HCT116 (cell line): Measurements from ENCODE around the gene GALR2. TPM values are rescaled to one million over a fixed set of nuclear protein-coding genes. Genes with fewer than 3 reads are reported as not detected.

Experiments
- ATAC-seq: fragments of 200-7000 bp; cut with Tn5 transposase; 2 replicates; pipeline ENCODE4 v1.9.1; 2020; ENCODE audit warnings: mild to moderate bottlenecking, moderate library complexity
- BruUV-seq: library from RNA; stranded (reverse); fragments of 400-500 nt; replicated peaks from 2 replicates; lab custom pipeline; 2021; lab: Mats Ljungman, UMichigan
- CTCF ChIA-PET: fragments of 300-600 bp; sonication (Branson Sonifier 250); formaldehyde crosslinking; loops from one replicate; lab custom pipeline; 2021; ENCODE audit warnings: antibody characterized with exemption; lab: Charles Lee
- POLR2A ChIA-PET: fragments of 300-600, 350-600 bp; sonication (Branson Sonifier 250); formaldehyde crosslinking; loops from one replicate; lab custom pipeline; 2021; ENCODE audit warnings: antibody characterized with exemption; lab: Charles Lee
- RAD21 ChIA-PET, 2 experiments: fragments of 300-600 bp; sonication (Branson Sonifier 250); formaldehyde crosslinking; loops; one replicate each; lab custom pipeline; 2023; ENCODE audit warnings: low total read pairs in 2 of 2; ENCODE audit not compliant: uncharacterized antibody in 2 of 2, unreplicated experiment in 2 of 2, low non-redundant PET in 1 of 2; lab: Charles Lee
- DNase-seq: peaks from one replicate; pipeline ENCODE4 v3.0.0-alpha.2; 2010; ENCODE audit warnings: low read depth, low spot score
- H2AFZ ChIP-seq: fragments of 200-600 bp; shearing (Covaris generic), sonication (generic); 2 replicates; pipeline ENCODE4 v1.6.1; 2017; ENCODE audit warnings: low read depth, mixed run types, mixed read lengths, antibody characterized with exemption, low read length; ENCODE audit not compliant: poor library complexity, severe bottlenecking
- H3K27ac ChIP-seq: 2 replicates; pipeline ENCODE4 v1.5.1; 2012; ENCODE audit warnings: low read depth, low read length
- H3K27me3 ChIP-seq: fragments of 200-600 bp; sonication (generic); 2 replicates; pipeline ENCODE4 v1.6.1; 2016; ENCODE audit warnings: mixed run types, low read length, mixed read lengths; ENCODE audit not compliant: insufficient read depth
- H3K36me3 ChIP-seq, 2 experiments: fragments of 200-500 bp in 1 of 2; fragments of 200-600 bp in 1 of 2; sonication (Bioruptor generic) in 1 of 2; sonication (generic) in 1 of 2; 2 replicates each; pipeline versions ENCODE4 v1.5.1 to v1.6.1; 2014 to 2016; ENCODE audit warnings: low read length in 2 of 2, inconsistent platforms in 1 of 2, mixed read lengths in 1 of 2, mixed run types in 1 of 2; ENCODE audit not compliant: insufficient read depth in 2 of 2, control insufficient read depth in 1 of 2
- H3K4me1 ChIP-seq, 2 experiments: fragments of 200-600 bp in 1 of 2; sonication (generic) in 1 of 2; 2 replicates each; pipeline versions ENCODE4 v1.5.1 to v1.6.1; 2012 to 2017; ENCODE audit warnings: low read length in 2 of 2, inconsistent platforms in 1 of 2, mild to moderate bottlenecking in 1 of 2, mixed read lengths in 1 of 2, mixed run types in 1 of 2, moderate library complexity in 1 of 2; ENCODE audit not compliant: insufficient read depth in 2 of 2, control insufficient read depth in 1 of 2
- H3K4me2 ChIP-seq: fragments of 200-600 bp; sonication (generic); 2 replicates; pipeline ENCODE4 v1.6.1; 2017; ENCODE audit warnings: mixed run types, low read length, mixed read lengths
- H3K4me3 ChIP-seq, 2 experiments: fragments of 200-600 bp in 1 of 2; sonication (generic) in 1 of 2; replicated peaks in 1 of 2; 2 replicates each; pipeline ENCODE4 v1.5.1; 2011 to 2016; ENCODE audit warnings: low read length in 2 of 2, control low read depth in 1 of 2, low read depth in 1 of 2, mild to moderate bottlenecking in 1 of 2, mixed read lengths in 1 of 2, mixed run types in 1 of 2
- H3K79me2 ChIP-seq: fragments of 200-600 bp; sonication (generic); 2 replicates; pipeline ENCODE4 v1.6.1; 2017; ENCODE audit warnings: mild to moderate bottlenecking, mixed run types, low read length, moderate library complexity, mixed read lengths; ENCODE audit not compliant: insufficient read depth
- H3K9ac ChIP-seq: fragments of 200-600 bp; sonication (generic); 2 replicates; pipeline ENCODE4 v1.6.1; 2016; ENCODE audit warnings: low read length, mixed read lengths
- H3K9me2 ChIP-seq: fragments of 200-600 bp; sonication (generic), shearing (Covaris generic); 2 replicates; pipeline ENCODE4 v1.6.1; 2017; ENCODE audit warnings: mixed run types, mild to moderate bottlenecking, moderate library complexity; ENCODE audit not compliant: insufficient read depth
- H3K9me3 ChIP-seq, 2 experiments: fragments of 200-500 bp in 1 of 2; fragments of 200-600 bp in 1 of 2; sonication (Bioruptor generic) in 1 of 2; sonication (generic) in 1 of 2; 2 replicates each; pipeline ENCODE4 v1.6.1; 2014 to 2017; ENCODE audit warnings: low read length in 2 of 2, mixed read lengths in 2 of 2, inconsistent platforms in 1 of 2, low read depth in 1 of 2, mild to moderate bottlenecking in 1 of 2, mixed run types in 1 of 2, moderate library complexity in 1 of 2; ENCODE audit not compliant: control insufficient read depth in 1 of 2, insufficient read depth in 1 of 2
- H4K20me1 ChIP-seq: fragments of 200-600 bp; sonication (generic), shearing (Covaris generic); 2 replicates; pipeline ENCODE4 v1.6.1; 2017; ENCODE audit warnings: mixed run types, mild to moderate bottlenecking, moderate library complexity; ENCODE audit not compliant: insufficient read depth
- EGR1 ChIP-seq: IDR thresholded peaks from 2 replicates; pipeline ENCODE4 v1.6.1; 2012; ENCODE audit warnings: low read depth
- ELF1 ChIP-seq: IDR thresholded peaks from 2 replicates; pipeline ENCODE4 v1.6.1; 2012; ENCODE audit warnings: low read depth, borderline replicate concordance
- FOSL1 ChIP-seq: IDR thresholded peaks from 2 replicates; pipeline ENCODE4 v1.6.1; 2012; ENCODE audit warnings: low read depth
- POLR2A ChIP-seq: IDR thresholded peaks from 2 replicates; pipeline ENCODE4 v1.7.0; 2011; ENCODE audit warnings: borderline replicate concordance; ENCODE audit not compliant: insufficient read depth, insufficient read length; ENCODE audit errors: extremely low read depth
- POLR2AphosphoS5 ChIP-seq: IDR thresholded peaks from 2 replicates; pipeline ENCODE4 v1.6.1; 2011; ENCODE audit warnings: mild to moderate bottlenecking, low read depth, low read length, moderate library complexity
- RAD21 ChIP-seq: IDR thresholded peaks from 2 replicates; pipeline ENCODE4 v1.6.1; 2012; ENCODE audit warnings: low read depth, mild to moderate bottlenecking
- ZFX ChIP-seq: fragments of 450-650 bp; IDR thresholded peaks from 2 replicates; pipeline ENCODE4 v1.6.1; 2017
- intact Hi-C: fragments of 100-400 bp; cut with micrococcal nuclease; formaldehyde crosslinking; loops from 2 replicates; pipeline ENCODE4 v1.10.0; 2022
- total RNA-seq: library from RNA; stranded (reverse); gene quantifications from one replicate; pipeline ENCODE4 v1.2.1, GENCODE V29; 2021; ENCODE audit not compliant: unreplicated experiment
- TF ChIP-seq, protein P1 (sequence below): IDR thresholded peaks from 2 replicates; pipeline ENCODE4 v1.6.1; 2012
- TF ChIP-seq, protein P2 (sequence below), 3 experiments: fragments of 200-600 bp in 1 of 3; sonication (generic) in 1 of 3; IDR thresholded peaks in 2 of 3; conservative IDR thresholded peaks in 1 of 3; 2 replicates each; pipeline ENCODE4 v1.5.1; 2012 to 2017; ENCODE audit warnings: low read depth in 2 of 3, low read length in 2 of 3, antibody characterized with exemption in 1 of 3, borderline replicate concordance in 1 of 3, control low read depth in 1 of 3, mild to moderate bottlenecking in 1 of 3, mixed read lengths in 1 of 3, mixed run types in 1 of 3, moderate library complexity in 1 of 3; ENCODE audit not compliant: insufficient read depth in 1 of 3

Gene GALR2
- total RNA-seq, 1 experiment from 2014 or later: 0.27 TPM

DNA sequence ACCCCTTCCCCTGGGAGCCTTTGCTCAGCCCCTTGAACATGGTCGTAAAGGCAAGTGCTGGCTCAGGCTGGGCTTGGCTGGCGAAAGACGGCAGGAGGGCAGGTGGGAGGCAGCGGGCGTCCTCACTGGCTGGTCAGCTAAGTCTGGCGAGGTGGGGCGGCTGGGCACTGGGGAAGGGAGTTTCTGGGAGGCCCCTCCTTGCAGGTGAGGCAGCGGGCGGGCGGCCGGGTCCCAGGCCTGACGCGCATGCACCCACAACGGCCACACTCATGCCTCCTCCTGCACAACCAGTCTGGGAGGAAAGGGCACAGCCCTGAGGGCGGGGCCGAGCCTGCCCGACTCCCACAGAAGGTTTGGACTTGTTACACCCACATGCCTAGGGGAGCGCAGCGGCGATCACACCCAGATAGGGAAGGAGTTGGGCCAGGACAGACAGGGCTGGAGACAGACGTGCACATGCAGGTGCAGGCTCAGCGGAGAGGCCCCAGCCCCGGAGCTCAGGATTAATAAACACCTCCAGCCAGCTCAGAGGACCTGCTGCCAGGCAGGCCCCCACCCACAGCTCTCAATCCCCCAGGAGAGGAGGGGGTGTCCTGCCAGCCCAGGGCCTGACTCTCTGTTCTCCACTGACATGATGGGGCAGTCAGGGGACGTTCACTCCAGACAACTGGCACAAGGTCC, 47.3 kb upstream of the GALR2 start, which contains the start of gene EVPL:
TSS of gene EVPL (minus strand) at position 148 of the 681 bp plus-strand sequence. CDS start at position 40, 108 bp downstream.
- Histone ChIP-seq H3K4me1 (peaks cover 47 to 65% of the 10 kb centered on the region in 2 experiments), H3K9ac (peak within 1 kb of the TSS; percentile 76), H3K27me3 (no peaks in the 10 kb centered on the region), H4K20me1 (no peaks in the 10 kb centered on the region), H3K79me2 (peaks cover 36% of the 10 kb centered on the region), H3K4me2 (peak within 1 kb of the TSS; percentile 78), H3K27ac (peak within 1 kb of the TSS; percentile 96), H3K4me3 (peak within 1 kb of the TSS; percentile 69 to 85), H2AFZ (no peak within 1 kb of the TSS), H3K36me3 (peaks cover 9 to 14% of the 10 kb centered on the region in 2 experiments), H3K9me3 (no peaks in the 10 kb centered on the region), H3K9me2 (no peaks in the 10 kb centered on the region)
- ChIA-PET CTCF (interaction anchor here (1.0 to 1.3 kb wide), 2 partner anchors 13 to 252 kb away, joined by 3 to 4 read pairs; no protein-coding TSS in a partner anchor), POLR2A (interaction anchor here (0.7 to 1.2 kb wide), 3 partner anchors 11 to 77 kb away, joined by 3 read pairs; partner anchors contain the start of genes EXOC7 and SRP68), RAD21 (interaction anchor here in 1 of 2 experiments (1.0 kb wide), 1 partner anchor 13 kb away, joined by 3 read pairs; no protein-coding TSS in a partner anchor)
- ATAC-seq: peak; percentile 83
- peak; percentile 95 for TF ChIP-seq POLR2AphosphoS5
- TF ChIP-seq ZFX: peak; percentile 49; the same call in 1 of the 2 replicates
- TF ChIP-seq POLR2A: peak; percentile 73
- TF ChIP-seq, protein P1, sequence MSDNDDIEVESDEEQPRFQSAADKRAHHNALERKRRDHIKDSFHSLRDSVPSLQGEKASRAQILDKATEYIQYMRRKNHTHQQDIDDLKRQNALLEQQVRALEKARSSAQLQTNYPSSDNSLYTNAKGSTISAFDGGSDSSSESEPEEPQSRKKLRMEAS: no peak; the same call in 1 of the 2 replicates
- TSS peak; percentile 95 for BruUV-seq
- intact Hi-C loops: loop anchor here (5.0 kb wide), 3 partner anchors 45 to 250 kb away; partner anchors contain the start of genes EXOC7, GALR2 and SRP68
- DNase-seq: peak; percentile 85

DNA sequence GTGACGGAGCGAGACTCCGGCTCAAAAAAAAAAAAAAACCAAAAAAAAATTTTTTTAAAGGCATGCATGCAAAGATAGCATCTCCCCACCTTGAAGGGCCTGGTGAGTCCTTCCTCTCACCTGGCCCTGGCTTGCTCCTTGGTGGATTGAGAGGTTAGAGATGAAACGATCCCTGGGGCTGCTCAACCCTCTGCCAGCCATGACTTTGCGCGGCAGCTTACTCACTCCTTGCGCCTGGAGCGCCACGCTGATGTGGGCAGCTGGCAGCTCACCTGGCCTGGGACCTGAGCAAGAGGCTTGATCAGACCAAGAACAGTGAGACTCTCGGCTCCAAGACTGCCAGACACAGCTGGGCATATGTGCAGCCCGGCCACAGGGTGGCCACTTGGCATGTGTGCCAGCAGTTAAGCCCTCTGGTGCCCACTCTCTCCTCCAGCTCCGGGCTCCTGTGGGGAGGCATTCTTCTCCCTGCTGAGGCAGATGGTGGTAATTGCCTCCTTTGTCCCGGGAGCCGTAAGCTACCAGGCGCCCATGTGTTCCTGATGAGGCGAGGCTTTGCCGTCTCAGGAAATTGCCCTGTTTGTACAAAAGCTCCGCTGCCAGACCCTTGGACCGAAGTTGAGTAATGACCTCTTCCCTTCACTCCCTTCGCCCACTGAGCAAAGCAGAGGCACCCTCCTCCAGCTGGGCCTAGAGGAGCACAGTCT, 42.4 kb upstream of the GALR2 start:
- ChIA-PET RAD21 (interaction anchor here in 1 of 2 experiments (0.6 kb wide), 1 partner anchor 320 kb away, joined by 7 read pairs; no protein-coding TSS in a partner anchor), CTCF (interaction anchor here (0.5 to 1.2 kb wide), 4 partner anchors 18 to 258 kb away, joined by 3 read pairs; no protein-coding TSS in a partner anchor), POLR2A (no interaction called here)
- BruUV-seq: no TSS peak
- Histone ChIP-seq H3K9me3 (no peaks in the 10 kb centered on the region), H3K9me2 (no peaks in the 10 kb centered on the region), H4K20me1 (no peaks in the 10 kb centered on the region), H3K79me2 (peaks cover 4% of the 10 kb centered on the region; the same call in 1 of the 2 replicates), H3K4me3 (no peak overlapping the region), H3K27me3 (no peaks in the 10 kb centered on the region), H3K36me3 (no peaks in the 10 kb centered on the region), H3K9ac (no peak overlapping the region), H2AFZ (no peak overlapping the region), H3K4me1 (peaks cover 45 to 47% of the 10 kb centered on the region in 2 experiments), H3K4me2 (no peak overlapping the region), H3K27ac (no peak overlapping the region)
- TF ChIP-seq FOSL1 (no peak), ELF1 (no peak), EGR1 (no peak), RAD21 (no peak; the same call in 1 of the 2 replicates)
- TF ChIP-seq, protein P2, sequence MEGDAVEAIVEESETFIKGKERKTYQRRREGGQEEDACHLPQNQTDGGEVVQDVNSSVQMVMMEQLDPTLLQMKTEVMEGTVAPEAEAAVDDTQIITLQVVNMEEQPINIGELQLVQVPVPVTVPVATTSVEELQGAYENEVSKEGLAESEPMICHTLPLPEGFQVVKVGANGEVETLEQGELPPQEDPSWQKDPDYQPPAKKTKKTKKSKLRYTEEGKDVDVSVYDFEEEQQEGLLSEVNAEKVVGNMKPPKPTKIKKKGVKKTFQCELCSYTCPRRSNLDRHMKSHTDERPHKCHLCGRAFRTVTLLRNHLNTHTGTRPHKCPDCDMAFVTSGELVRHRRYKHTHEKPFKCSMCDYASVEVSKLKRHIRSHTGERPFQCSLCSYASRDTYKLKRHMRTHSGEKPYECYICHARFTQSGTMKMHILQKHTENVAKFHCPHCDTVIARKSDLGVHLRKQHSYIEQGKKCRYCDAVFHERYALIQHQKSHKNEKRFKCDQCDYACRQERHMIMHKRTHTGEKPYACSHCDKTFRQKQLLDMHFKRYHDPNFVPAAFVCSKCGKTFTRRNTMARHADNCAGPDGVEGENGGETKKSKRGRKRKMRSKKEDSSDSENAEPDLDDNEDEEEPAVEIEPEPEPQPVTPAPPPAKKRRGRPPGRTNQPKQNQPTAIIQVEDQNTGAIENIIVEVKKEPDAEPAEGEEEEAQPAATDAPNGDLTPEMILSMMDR (IDR thresholded peaks at IDR 0.05 in 2 of 3, conservative IDR thresholded peaks at IDR 0.05 in 1 of 3; ENCODE audit: borderline replicate concordance in 1 of 3, insufficient read depth in 1 of 3, low read depth in 2 of 3, low read length in 2 of 3): peak in 2 of 3 experiments; percentile 35 to 38; a peak in 4 of 6 replicates
- ATAC-seq (no peak), DNase-seq (no peak)
- intact Hi-C loops: no loop called here
